ENCODE data around the gene TMEM143. TPM values are rescaled to one million over a fixed set of nuclear protein-coding genes. Genes with fewer than 3 reads are reported as not detected.

Gene TMEM143
- polyA plus RNA-seq, 4 donors: 4.0 to 14.2 (median 11.8) TPM

DNA sequence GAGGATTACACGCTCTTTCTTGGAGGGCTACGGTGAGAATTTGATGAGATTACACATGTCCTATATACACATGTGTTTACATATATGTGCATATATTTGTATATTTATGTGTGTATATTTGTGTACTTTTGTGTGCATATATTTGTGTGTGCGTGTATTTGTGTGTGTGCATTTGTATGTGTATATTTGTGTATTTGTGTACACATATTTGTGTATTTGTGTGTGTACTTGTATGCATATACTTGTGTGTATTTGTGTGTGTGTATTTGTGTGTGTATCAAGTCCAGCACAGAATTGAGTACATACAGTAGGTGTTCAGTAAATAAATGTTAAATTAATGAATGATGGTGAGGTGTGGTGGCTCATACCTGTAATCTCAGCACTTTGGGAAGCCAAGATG, 1.8 kb downstream of the TMEM143 start:
- no peak for DNase-seq (ENCODE audit: low read depth in 4 of 4, low spot score in 3 of 4)

DNA sequence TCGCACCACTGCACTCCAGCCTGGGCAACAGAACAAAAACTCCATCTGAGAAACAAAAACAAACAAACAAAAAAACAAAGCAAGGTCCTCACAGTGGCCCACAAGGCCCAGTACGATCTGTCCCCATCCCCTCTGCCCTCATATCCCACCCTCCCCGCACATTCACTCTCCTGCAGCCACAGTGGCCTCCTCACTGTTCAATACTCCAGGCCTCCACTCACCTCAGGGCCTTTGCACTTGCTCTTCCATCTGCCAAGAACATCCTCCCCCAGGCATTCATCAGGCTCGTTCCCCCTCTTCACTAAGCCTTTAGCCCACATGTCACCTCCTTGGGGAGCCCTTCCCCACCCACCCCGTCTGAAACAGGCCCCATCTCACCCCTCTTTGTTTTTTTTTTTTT, 4.6 kb downstream of the TMEM143 start:
- no peak for DNase-seq (ENCODE audit: low read depth in 4 of 4, low spot score in 3 of 4)

DNA sequence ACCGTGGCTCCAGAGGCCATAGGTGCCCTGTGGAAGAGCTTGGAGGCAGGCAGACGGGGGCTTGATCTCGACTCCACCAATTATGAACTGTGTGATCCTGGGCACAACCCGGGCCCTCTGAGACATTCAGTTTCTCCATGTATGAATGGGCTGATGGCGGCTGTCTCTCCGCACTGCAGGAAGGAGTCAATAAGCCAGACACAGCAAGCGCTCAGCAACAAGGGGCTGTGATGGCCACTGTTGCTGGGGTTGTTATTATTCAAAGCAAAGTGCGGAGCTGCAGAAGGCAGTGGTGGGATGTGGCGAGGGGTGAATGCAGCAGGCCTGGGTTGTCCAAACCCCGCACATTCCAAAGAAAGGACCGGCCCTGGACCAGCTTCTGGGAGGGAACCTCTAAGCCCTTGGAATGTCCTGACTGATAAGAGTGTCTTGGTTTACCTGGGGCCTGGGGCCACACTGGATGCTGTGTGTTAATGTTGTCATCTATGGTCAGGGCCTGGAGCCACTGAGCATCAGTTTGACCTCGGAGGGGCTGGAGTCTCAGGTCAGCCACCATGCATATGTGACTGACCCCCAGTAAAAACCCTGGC, 8.3 kb downstream of the TMEM143 start:
- no peak for DNase-seq (ENCODE audit: low read depth in 4 of 4, low spot score in 3 of 4)

DNA sequence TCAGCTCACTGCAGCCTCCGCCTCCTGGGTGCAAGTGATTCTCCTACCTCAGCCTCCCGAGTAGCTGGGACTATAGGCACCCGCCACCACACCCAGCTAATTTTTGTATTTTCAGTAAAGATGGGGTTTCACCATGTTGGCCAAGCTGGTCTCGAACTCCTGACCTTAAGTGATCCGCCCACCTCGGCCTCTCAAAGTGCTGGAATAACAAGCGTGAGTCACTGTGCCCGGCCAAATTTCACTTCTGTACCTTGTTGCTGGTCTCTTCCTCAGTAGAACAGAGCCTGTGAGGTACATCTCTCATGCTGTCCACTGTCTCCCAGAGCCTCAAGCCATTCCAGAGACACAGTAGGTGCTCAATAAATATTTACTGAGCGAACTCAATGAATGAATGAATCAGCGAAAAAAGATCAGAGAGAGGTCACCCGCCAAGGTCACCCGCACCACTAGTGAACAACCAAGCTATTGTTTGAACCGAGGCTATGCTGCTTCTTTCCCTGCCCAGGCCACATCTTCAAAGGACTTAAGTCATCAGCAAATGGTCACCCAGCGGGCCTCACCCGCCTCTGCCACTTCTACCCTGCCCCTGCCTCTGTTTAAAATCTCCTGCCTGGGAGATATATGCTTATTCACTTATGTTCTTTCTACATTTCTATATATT, 9.3 kb downstream of the TMEM143 start:
- DNase-seq (ENCODE audit: low read depth in 4 of 4, low spot score in 3 of 4): no peak

DNA sequence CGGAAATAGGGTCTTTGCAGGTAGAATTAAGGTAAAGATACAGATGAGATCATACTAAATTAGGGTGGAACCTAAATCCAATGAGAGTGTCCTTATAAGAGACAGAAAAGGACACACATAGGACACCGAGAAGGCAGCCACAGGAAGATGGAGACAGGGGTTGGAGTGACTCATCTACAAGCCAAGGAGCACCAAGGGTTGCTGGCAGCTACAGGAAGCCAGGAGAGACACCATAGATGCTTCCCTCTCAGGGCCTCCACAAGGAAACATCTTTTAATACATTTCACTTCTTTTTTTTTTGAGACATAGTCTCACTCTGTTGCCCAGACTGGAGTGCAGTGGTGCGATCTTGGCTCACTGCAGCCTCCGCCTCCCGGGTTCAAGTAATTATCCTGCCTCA, 10.1 kb downstream of the TMEM143 start:
- DNase-seq (ENCODE audit: low read depth in 4 of 4, low spot score in 3 of 4): no peak

DNA sequence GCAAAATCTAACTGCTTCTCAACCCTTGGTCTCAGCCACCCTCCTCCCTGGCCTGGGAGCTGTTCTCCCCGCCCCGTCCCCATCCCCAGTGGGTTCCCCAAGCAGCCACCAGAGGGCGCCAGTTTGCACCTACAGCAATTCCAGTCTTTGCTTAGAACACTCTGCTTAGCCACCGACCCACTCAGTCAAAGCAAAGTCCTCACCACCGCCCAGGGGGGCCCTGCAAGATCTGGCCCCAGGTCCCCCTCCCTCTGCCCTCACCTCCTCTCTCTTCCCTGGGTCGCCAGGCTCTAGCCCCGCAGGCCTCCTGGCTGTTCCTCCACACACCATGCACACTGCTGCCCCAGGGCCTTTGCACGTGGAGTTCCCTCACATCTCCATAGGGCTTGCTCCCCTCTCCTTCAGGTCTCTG, 12.4 kb downstream of the TMEM143 start:
- DNase-seq (ENCODE audit: low read depth in 4 of 4, low spot score in 3 of 4): no peak

DNA sequence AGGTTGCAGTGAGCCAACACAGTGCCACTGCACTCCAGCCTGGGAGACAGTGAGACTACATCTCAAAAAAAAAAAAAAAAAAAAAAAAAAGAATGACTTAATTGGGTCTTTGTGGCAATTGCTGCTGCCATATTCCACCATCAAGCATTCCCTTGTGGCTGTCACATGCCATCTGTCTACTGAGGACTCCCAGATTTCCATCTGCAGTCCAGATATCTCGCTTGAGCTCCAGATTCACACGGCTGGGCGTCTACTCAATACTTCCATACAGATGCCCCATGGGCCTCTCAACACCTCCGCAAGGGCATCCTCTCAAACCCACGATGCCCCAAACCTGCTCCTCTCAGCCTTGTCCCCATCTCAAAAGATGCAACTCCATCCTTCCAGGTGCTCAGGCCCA, 12.9 kb downstream of the TMEM143 start:
- DNase-seq (ENCODE audit: low read depth in 4 of 4, low spot score in 3 of 4): no peak

DNA sequence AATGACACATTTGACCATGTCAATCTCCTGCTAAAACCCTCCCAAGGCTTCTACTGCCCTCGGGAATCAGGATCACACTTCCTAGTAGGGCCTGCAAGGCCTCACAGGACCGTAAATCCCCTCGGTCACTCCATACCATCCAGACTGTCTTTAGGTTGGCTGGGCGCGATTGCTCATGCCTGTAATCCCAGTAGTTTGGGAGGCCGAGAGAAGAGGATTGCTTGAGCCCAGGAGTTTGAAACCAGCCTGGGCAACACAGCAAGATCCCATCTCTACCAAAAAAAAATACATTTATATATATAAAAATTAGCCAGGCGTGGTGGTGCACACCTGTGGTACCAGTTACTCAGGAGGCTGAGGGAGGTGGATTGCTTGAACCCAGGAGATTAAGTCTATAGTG, 15.0 kb downstream of the TMEM143 start:
- DNase-seq (ENCODE audit: low read depth in 4 of 4, low spot score in 3 of 4): no peak

DNA sequence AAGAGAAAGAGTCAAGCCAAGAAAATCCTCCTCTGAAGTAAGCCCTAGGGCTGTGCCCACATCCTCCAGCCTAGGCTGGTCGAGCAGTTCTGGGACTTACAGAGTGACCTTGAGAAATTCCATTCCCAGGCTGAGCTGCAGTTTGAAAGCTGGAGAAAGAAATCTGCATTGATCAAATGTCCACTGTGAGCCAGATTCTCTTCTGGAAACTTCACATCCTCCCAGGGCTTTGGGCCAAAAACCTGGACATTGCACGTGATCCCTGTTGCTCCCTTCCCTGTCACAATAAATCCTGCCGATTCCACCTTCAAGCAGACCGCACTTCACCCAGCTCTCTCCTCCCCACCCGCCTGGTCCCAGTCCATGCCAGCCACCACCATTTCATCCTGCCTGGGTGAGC, 15.7 kb downstream of the TMEM143 start:
- DNase-seq (ENCODE audit: low read depth in 4 of 4, low spot score in 3 of 4): no peak

DNA sequence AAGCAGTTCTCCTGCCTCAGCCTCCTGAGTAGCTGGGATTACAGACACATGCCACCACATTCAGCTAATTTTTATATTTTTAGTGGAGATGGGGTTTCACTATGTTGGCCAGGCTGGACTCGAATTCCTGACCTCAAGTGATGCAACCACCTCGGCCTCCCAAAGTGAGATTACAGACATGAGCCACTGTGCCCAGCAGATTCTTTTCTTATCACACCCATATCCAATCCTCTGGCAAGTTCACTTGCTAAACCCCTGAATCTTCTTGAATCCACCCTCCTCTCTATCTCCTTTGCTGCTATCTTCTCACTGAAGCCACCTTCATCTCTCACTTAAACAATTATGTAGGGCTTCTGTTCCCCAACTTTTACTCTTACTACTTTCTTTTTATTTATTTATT, 17.5 kb downstream of the TMEM143 start:
- no peak for DNase-seq (ENCODE audit: low read depth in 4 of 4, low spot score in 3 of 4)

DNA sequence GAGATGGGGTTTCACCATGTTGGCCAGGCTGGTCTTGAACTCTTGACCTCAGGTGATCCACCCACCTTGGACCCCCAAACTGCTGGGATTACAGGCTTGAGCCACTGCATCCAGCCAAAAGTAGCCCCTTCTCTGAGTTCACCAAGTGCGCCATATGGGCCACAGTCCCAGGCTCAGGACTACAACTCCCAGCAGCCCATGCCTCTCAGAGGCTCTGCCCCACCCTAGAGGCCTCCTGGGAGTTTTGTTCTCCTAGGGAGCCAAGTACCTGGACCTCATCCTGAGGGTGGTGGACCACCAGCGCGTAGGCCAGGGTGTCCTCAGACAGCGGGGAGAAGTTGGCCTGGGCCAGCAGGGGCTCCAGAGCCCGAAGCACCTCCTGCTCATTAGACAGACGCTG, 18.8 kb downstream of the TMEM143 start:
- no peak for DNase-seq (ENCODE audit: low read depth in 4 of 4, low spot score in 3 of 4)

DNA sequence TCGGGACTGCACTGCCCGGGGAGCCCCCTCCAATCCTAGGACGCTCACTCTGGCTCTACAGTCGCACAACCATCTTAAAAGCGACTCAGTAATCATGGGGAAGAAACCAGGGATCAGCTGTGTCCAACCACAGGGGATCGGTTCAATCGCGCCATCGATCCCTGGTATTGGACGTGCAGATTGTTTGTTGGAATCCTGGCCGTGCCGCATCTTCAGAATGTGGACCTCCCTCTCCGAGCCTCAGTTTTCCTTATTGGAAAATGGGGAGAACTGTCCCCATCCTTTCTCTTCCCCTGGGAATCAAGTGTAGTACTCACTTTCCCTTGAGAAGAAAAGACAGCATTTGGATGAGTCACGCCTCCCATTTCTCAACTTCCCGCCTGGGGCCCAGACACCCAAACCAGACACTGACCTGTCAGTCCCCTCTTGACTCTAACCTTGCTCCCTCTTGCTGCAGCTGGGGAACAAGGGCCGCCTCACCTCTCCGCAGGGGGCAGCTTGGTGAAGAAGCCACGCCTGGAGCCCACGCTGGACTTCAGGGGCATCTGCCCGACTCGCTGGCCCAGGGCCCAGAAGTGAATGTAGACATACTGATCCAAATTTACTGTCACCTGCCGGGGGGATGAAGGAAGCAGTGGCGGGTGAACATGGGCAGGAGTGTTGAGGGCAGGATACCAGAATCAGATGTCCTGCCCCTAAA, 20.7 kb downstream of the TMEM143 start:
- no peak for DNase-seq (ENCODE audit: low read depth in 4 of 4, low spot score in 3 of 4)

DNA sequence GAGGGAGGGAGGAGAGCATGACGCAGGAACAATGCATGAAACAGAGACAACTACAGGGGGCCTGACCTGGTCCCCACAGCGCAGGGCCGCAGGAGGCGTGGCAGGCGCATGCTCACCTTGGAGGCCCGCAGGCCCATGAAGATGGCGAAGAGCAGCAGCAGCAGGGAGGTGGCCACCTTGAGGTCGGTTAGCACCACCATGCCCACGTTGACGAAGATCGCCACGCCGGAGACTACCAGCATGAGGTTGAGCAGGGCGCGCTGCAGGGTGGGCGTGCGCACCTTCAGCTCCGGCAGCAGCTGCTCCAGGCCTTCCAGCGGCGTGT, 21.4 kb downstream of the TMEM143 start:
- DNase-seq (ENCODE audit: low read depth in 4 of 4, low spot score in 3 of 4): no peak

DNA sequence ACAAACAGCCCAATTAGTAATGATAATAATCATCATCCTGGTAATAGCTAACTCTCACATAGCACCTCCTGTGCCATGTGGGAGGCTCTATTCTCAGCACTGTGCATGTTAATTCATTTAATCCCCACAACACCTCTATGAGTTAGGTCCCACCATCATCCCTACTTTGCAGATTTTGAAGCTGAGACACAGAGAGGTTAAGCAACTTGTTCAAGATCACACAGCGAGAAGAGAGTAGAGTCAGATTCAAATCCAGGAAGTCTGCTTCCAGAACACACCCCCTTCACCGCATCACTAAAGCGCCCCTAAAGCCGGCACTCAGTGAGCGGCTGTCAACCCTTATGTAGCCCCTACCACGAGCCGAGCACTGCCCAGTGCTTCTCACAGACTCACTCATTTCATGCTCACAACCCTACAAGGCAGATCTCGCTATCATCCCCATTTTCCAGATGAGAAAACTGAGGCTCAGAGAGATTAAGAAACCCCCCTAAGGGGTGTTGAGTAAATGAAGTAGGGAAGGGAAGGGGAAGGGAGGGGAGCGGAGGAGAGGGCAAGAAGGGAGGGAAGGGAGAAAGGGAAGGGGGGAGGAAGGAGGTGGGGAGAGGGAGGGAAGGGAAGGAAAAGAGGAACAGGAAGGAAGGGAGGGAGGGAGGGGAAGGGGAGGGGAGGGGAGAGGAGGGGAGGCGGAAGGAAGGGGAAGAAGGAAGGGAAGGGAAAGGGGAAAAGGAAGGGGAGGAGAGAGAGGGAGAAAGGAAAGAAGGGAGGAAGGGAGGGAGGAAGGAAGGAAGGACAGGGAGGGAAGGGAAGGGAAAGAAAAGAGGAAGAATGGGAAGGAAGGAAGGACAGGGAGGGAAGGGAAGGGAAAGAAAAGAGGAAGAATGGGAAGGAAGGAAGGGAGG, 22.0 kb downstream of the TMEM143 start:
- no peak for DNase-seq (ENCODE audit: low read depth in 4 of 4, low spot score in 3 of 4)

DNA sequence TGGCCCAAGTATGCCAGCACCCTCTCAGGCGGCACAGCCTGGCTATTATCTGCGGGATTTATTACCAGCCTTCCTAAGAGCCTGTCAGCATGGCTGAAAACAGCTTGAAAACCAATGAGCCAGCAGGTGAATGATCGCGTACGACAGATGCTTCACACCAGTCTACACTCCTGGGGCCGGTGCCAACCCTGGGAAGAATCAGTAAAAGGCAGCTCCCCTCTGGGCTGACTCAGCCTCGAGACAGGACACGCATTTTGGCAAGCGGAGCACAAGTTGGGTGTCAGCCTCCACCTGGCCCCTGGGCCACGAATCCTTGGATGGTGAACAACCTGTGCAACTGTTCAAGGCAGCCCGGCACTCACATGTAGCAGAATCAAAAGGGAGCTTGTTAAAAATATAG, 22.7 kb downstream of the TMEM143 start:
- DNase-seq (ENCODE audit: low read depth in 4 of 4, low spot score in 3 of 4): no peak

DNA sequence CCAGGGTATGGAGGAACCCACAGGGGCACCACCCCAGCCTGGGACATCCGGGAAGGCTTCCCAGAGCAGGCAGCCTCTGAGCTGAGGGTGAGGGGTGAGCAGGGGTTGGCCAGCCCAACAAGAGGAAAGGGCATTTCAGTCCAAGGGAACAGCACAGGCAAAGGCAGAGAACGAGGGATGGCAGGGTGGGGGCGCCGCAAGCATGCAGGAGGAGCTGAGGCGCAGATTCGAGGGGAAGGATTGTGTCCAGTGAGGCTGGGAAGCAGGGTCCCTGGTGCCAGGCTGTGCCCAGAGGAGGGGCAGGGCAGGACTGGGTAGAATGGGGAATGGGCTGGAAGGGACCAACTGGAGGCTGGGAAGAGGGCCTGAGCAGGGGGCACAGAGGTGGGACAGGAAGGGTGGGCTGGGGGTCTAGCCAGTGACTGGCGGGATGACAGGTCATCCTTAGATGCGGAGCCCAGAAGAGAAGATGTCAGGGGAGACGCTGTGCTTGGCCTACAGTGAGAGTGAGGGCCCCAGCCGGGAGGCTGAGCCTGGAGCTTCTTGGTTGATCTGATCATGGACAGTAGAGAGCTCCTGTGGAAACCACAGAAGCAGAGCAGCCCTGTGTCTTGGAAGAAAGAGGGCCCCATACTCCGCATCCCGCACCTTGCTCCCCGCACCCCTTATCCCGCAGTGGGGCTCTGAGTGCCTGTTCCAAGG, 24.8 kb downstream of the TMEM143 start:
- no peak for DNase-seq (ENCODE audit: low read depth in 4 of 4, low spot score in 3 of 4)

DNA sequence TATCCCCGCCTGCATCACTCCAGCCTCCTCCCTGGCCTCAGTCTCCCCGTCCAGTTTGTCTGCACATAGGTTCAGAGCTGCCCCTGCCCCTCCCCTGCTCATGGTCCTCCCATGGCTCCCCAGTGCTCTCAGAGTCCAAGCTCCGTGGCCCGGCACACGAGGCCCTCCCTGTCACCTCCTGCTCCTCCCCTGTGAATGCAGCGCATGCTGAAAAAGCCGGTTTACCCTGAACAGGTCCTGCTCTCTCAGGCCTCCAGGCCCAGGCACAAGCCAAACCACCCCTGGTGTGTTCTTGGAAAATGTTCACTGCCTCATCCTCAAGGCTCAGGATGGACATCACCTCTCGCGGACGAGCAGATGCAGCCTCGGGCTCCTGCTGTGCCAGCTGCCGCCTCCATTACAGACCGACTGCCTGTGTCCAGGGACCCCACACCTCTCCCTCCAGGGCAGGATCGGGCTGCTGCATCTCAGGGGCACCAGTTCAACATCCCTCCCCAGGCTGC, 25.4 kb downstream of the TMEM143 start:
- DNase-seq (ENCODE audit: low read depth in 4 of 4, low spot score in 3 of 4): no peak

DNA sequence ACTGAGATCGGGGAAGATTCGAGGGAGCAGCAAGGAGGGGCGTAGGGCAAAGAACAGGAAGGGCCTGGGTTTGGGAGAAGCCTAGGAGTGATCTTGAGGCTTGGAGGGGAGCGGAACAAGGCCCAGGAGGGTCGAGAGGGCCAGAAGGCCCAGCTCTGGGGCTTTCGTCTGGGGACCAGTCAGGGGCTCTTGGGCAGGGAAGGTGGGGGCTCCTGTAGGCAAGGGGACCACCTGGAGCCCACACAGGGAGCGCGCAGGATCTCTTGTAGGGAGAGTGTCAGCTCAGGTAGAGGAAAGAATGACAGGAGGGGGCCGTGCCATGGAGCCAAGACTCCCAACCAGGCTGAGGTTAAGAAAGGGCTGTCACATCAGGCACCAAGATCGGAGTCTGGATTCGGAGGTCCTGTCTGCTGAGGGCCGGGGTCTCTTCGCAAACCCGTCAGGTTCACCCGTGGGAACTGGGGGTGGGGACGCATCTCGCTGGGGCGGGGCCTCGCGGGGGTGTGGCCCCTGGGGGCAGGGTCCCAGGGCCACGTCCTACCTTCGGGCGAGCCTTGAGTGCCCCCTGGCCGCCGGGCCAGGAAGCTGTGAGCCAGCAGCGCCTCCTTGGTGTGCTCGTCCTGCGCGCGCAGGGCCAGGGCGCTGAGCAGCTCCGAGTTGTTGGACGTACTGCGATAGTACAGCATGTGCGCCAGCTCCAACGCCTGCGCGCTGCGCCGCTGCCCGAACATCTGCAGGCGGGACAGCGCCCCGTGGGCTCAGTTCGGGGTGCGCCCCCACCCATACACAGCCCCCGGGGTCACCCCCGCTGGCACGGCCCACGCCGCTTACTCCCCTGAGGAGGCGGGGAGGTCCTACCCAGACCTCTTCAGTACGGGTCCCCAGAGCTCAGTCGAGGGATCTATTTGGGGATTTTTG, 30.0 kb downstream of the TMEM143 start:
- DNase-seq (ENCODE audit: low read depth in 4 of 4, low spot score in 3 of 4): peak in 2 of 4 donors; percentile 72 to 74

DNA sequence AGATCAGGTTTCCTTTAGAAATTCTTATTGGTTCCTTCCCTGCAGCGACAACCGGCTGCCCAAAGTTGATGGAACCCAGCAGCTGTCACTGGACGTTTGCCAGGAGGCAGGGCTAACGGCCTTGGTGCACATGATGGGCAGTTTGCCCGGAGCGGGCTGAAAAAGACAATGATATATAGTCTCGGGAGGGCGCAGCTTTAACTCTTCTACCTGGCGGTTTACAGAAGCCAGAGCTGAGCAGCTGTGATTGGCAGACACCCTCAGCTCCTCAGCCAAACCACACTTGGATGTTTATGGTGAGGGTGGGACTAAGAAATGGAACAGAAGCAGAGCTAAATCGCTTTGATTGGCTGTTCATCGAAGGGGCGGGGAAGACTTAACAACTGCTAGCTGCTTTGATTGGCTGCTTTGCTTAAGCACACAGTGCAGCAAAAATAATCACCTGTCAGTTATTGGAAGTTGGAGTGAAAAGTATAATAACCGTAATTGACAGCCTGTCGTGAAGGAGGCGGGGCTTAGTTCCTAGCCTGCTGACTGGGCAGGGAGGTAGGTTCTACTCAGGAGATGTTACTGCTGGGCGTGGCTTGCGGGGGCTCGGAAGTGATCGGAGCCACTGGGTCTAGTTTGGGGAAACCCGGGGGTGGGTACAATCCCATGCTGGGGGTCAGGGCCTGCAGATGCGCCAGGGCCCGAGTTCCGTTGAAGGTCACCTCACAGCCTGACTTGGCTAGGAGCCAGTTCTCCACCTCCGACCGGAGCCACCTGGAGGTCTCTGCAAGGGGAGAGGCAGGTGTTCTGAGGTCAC, 30.9 kb downstream of the TMEM143 start:
- DNase-seq (ENCODE audit: low read depth in 4 of 4, low spot score in 3 of 4): peak; percentile 87 to 96 (median 90)
